MCF 10A (cell line): Measurements from ENCODE around the gene ANKRD50. TPM values are rescaled to one million over a fixed set of nuclear protein-coding genes. Genes with fewer than 3 reads are reported as not detected.

Source experiments
- BruUV-seq: library from RNA; stranded (reverse); fragments of 400-500 nt; replicated peaks from 2 replicates; lab custom pipeline; 2021; lab: Mats Ljungman, UMichigan
- CTCF ChIA-PET: fragments of 300-600 bp; sonication (Branson Sonifier 250); formaldehyde crosslinking; extraction: SDS; loops from one replicate; lab custom pipeline; 2021; ENCODE audit warnings: antibody characterized with exemption, inconsistent platforms; lab: Yijun Ruan, JAX
- POLR2A ChIA-PET: fragments of 300-600, 350-650 bp; sonication (Branson Sonifier 250); formaldehyde crosslinking; extraction: SDS; loops from one replicate; lab custom pipeline; 2020; ENCODE audit warnings: antibody characterized with exemption, inconsistent platforms; lab: Yijun Ruan, JAX
- DNase-seq: peaks from one replicate; pipeline ENCODE4 v3.0.0-alpha.2; 2018; ENCODE audit not compliant: unreplicated experiment
- H3K27ac Mint-ChIP-seq: one replicate; pipeline ENCODE4 v1.8.0; 2022; ENCODE audit warnings: mild to moderate bottlenecking, low read depth, mixed read lengths; ENCODE audit not compliant: unreplicated experiment
- H3K27me3 Mint-ChIP-seq: one replicate; pipeline ENCODE4 v1.8.0; 2022; ENCODE audit warnings: mixed read lengths; ENCODE audit not compliant: insufficient read depth, unreplicated experiment
- H3K36me3 Mint-ChIP-seq: one replicate; pipeline ENCODE4 v1.8.0; 2022; ENCODE audit warnings: mild to moderate bottlenecking, moderate library complexity, mixed read lengths; ENCODE audit not compliant: insufficient read depth, unreplicated experiment
- H3K4me1 Mint-ChIP-seq: one replicate; pipeline ENCODE4 v1.8.0; 2022; ENCODE audit warnings: mixed read lengths; ENCODE audit not compliant: insufficient read depth, unreplicated experiment
- H3K4me3 Mint-ChIP-seq: one replicate; pipeline ENCODE4 v1.8.0; 2022; ENCODE audit warnings: mild to moderate bottlenecking, moderate library complexity, mixed read lengths; ENCODE audit not compliant: unreplicated experiment
- H3K9me3 Mint-ChIP-seq: one replicate; pipeline ENCODE4 v1.8.0; 2022; ENCODE audit warnings: mixed read lengths; ENCODE audit not compliant: unreplicated experiment
- intact Hi-C: fragments of 100-400 bp; cut with micrococcal nuclease; formaldehyde crosslinking; loops from 2 replicates; pipeline ENCODE4 v1.14.1; 2022
- total RNA-seq: library from RNA; stranded (reverse); gene quantifications from 2 replicates; pipeline ENCODE4 v1.2.3, GENCODE V29; 2022
- TF ChIP-seq, protein P1 (sequence below): fragments of 200-600 bp; IDR thresholded peaks from one replicate; pipeline ENCODE4 v1.8.0; 2022; ENCODE audit warnings: antibody characterized with exemption, mild to moderate bottlenecking; ENCODE audit not compliant: unreplicated experiment

ANKRD50 gene
- total RNA-seq, 1 experiment from 2014 or later = 44.1 TPM

DNA sequence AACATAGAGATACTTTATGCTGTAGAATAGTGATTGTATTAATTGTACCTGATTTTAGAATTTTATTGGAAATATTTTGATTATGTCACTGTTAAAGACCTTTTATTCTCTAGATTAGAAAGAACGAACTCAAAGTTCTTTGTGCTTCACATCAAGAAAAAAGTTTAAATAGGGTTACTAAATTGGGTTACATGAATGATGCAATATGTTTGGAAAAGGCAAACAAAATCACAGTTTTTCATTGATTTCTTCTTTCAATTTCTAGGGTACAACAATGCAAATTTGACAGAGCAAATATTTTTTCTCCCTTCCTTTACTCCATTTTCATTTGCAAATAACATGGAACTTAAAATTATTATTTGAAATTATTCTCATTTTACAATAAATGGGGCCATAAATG, 24.0 kb upstream of the ANKRD50 start:
- no peaks in the 10 kb centered on the region for H3K4me1 Mint-ChIP-seq
- CTCF ChIA-PET = interaction anchor here (0.6 kb wide), 1 partner anchor 576 kb away, joined by 4 read pairs; no protein-coding TSS in a partner anchor
- POLR2A ChIA-PET = no interaction called here
- H3K27ac Mint-ChIP-seq = no peak overlapping the region
- no peaks in the 10 kb centered on the region for H3K9me3 Mint-ChIP-seq
- no peaks in the 10 kb centered on the region for H3K36me3 Mint-ChIP-seq
- TF ChIP-seq, protein P1, sequence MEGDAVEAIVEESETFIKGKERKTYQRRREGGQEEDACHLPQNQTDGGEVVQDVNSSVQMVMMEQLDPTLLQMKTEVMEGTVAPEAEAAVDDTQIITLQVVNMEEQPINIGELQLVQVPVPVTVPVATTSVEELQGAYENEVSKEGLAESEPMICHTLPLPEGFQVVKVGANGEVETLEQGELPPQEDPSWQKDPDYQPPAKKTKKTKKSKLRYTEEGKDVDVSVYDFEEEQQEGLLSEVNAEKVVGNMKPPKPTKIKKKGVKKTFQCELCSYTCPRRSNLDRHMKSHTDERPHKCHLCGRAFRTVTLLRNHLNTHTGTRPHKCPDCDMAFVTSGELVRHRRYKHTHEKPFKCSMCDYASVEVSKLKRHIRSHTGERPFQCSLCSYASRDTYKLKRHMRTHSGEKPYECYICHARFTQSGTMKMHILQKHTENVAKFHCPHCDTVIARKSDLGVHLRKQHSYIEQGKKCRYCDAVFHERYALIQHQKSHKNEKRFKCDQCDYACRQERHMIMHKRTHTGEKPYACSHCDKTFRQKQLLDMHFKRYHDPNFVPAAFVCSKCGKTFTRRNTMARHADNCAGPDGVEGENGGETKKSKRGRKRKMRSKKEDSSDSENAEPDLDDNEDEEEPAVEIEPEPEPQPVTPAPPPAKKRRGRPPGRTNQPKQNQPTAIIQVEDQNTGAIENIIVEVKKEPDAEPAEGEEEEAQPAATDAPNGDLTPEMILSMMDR = no peak
- intact Hi-C loops = no loop called here
- no peaks in the 10 kb centered on the region for H3K27me3 Mint-ChIP-seq
- no TSS peak for BruUV-seq
- H3K4me3 Mint-ChIP-seq = no peak overlapping the region
- DNase-seq = no peak

DNA sequence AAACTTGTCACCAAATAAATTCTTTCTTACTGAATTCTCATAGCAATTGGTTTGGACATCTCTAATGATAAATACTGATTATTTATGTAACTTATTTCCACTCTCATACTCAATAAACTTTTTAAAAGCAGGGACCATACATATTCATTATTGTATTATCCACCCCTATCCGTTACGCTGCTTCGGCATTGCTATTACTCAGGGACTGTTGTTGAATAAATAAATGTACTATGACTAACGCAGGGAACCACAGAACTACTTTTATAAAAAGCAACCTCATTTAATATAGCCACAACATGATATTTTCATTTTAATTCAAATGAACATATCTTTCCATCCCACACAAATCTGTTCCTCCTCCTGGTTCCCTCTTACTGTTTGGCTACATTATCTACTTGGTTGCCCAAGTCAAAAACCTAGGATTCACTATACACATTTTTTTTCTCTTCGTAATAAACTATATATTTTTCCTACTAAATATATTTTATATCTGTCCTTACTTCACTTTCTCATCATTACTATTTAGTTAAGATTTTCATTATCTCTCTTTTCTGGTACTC, 14.9 kb upstream of the ANKRD50 start:
- intact Hi-C loops = no loop called here
- CTCF ChIA-PET = interaction anchor here (0.7 kb wide), 1 partner anchor 70 kb away, joined by 3 read pairs; no protein-coding TSS in a partner anchor
- DNase-seq = no peak
- TF ChIP-seq, protein P1 = no peak
- no peak overlapping the region for H3K4me3 Mint-ChIP-seq
- H3K9me3 Mint-ChIP-seq = no peaks in the 10 kb centered on the region
- H3K36me3 Mint-ChIP-seq = no peaks in the 10 kb centered on the region
- no peaks in the 10 kb centered on the region for H3K27me3 Mint-ChIP-seq
- no peak overlapping the region for H3K27ac Mint-ChIP-seq
- no TSS peak for BruUV-seq
- POLR2A ChIA-PET = no interaction called here
- no peaks in the 10 kb centered on the region for H3K4me1 Mint-ChIP-seq

DNA sequence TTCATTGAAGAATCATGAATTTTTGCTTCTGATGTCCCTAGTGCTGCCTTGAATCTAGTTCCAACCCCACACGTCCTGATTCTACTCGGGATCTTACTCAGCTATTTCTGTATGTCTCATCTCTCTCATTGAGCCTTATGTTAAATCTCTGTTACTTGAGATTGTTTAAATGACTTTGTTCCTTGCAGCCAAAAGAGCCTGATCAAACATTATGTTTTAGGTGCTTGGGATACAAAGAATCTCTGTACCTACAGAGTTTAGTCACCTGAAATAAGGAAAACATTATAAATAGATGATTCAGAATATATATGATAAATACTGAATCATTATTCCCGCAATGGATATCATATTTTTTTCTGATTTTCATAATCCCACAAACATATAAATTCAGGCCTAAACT, 13.7 kb upstream of the ANKRD50 start:
- H3K27me3 Mint-ChIP-seq = no peaks in the 10 kb centered on the region
- TF ChIP-seq, protein P1 = no peak
- BruUV-seq = no TSS peak
- DNase-seq = no peak
- CTCF ChIA-PET = interaction anchor here (0.7 kb wide), 1 partner anchor 15 kb away, joined by 4 read pairs; no protein-coding TSS in a partner anchor
- no peak overlapping the region for H3K4me3 Mint-ChIP-seq
- H3K27ac Mint-ChIP-seq = no peak overlapping the region
- H3K9me3 Mint-ChIP-seq = no peaks in the 10 kb centered on the region
- intact Hi-C loops = no loop called here
- H3K36me3 Mint-ChIP-seq = no peaks in the 10 kb centered on the region
- no peaks in the 10 kb centered on the region for H3K4me1 Mint-ChIP-seq
- POLR2A ChIA-PET = interaction anchor here (0.9 kb wide), 1 partner anchor 11 kb away, joined by 3 read pairs; no protein-coding TSS in a partner anchor

DNA sequence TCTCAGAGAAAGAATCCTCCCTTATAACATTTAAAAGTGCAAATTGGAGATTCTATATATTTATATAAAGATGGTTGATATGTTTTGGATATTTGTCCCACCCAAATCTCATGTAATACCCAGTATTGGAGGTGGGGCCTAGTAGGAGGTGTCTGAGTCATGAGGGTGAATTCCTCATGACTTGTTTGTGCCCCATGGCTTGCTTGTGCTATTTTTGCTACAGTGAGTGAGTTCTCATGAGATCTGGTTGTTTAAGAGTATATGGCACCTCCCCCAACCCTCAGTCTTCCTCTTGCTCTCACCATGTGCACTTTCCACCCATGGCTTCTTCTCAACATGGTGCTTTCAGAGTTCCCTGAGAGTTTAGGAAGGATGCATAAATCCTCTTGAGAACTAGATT, 9.5 kb upstream of the ANKRD50 start:
- peak; percentile 12 for DNase-seq
- Mint-ChIP-seq H3K4me3 (no peak overlapping the region), H3K4me1 (no peaks in the 10 kb centered on the region), H3K9me3 (no peaks in the 10 kb centered on the region), H3K36me3 (no peaks in the 10 kb centered on the region), H3K27me3 (no peaks in the 10 kb centered on the region), H3K27ac (no peak overlapping the region)
- CTCF ChIA-PET = interaction anchor here (0.6 to 2.0 kb wide), 2 partner anchors 8 to 12 kb away, joined by 3 to 4 read pairs; no protein-coding TSS in a partner anchor
- BruUV-seq = no TSS peak
- TF ChIP-seq, protein P1 = no peak
- intact Hi-C loops = no loop called here
- POLR2A ChIA-PET = interaction anchor here (0.9 kb wide), 1 partner anchor 20 kb away, joined by 3 read pairs; no protein-coding TSS in a partner anchor
